Measurements from ENCODE around the gene ZNF467.

DNA sequence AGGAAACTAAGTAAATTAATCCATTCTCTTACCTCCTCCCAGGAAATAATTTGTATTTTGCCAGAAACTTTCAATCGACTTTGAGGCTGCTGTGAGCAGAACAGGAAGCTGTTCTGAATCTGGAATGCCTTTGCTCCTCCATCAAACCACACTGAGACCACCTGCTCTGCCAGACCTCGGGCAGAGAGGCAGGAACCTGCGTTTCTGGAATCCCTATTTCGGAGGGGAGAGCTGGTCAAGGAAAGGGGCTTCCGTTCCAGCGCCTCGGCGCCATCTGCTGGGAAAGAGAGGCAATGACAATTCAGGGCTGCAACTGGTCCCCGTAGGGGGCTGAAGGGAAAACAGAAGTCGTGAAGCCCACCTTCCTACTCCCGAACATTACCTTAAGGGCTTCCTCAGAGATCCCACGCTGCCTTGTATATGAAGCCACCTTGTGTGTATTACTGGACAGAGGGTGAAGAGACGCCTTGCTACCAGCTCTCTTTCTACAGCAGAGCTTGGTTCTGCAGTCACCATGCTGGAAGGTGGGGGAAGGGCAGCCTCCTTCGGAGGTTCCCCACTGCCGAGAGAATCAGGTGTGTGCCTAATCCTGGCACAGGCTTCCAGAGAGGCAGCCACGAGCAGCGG, 31.2 kb downstream of the ZNF467 start:
- TF ChIP-seq, protein P1, sequence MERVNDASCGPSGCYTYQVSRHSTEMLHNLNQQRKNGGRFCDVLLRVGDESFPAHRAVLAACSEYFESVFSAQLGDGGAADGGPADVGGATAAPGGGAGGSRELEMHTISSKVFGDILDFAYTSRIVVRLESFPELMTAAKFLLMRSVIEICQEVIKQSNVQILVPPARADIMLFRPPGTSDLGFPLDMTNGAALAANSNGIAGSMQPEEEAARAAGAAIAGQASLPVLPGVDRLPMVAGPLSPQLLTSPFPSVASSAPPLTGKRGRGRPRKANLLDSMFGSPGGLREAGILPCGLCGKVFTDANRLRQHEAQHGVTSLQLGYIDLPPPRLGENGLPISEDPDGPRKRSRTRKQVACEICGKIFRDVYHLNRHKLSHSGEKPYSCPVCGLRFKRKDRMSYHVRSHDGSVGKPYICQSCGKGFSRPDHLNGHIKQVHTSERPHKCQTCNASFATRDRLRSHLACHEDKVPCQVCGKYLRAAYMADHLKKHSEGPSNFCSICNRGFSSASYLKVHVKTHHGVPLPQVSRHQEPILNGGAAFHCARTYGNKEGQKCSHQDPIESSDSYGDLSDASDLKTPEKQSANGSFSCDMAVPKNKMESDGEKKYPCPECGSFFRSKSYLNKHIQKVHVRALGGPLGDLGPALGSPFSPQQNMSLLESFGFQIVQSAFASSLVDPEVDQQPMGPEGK (CRISPR knock-in tag; IDR thresholded peaks at IDR 0.05; ENCODE audit: borderline replicate concordance): no peak
- no peak for TF ChIP-seq ZFP3 (CRISPR knock-in tag; IDR thresholded peaks at IDR 0.05)
- TF ChIP-seq ZFP30 (CRISPR knock-in tag; IDR thresholded peaks at IDR 0.05): no peak
- TF ChIP-seq BACH2 (CRISPR knock-in tag; IDR thresholded peaks at IDR 0.05; ENCODE audit: borderline replicate concordance): no peak
- no peak for TF ChIP-seq OSR1 (CRISPR knock-in tag; IDR thresholded peaks at IDR 0.05)
- no peak for TF ChIP-seq ISL1 (CRISPR knock-in tag; IDR thresholded peaks at IDR 0.05)
- no peak for TF ChIP-seq CSDC2 (CRISPR knock-in tag; IDR thresholded peaks at IDR 0.05)
- no peak for TF ChIP-seq ARNTL (CRISPR knock-in tag; IDR thresholded peaks at IDR 0.05; ENCODE audit: borderline replicate concordance, low read depth)
- TF ChIP-seq ZNF70 (CRISPR knock-in tag; IDR thresholded peaks at IDR 0.05): no peak; the same call in 1 of the 2 replicates
- no peak for TF ChIP-seq GLIS3 (CRISPR knock-in tag; IDR thresholded peaks at IDR 0.05)
- TF ChIP-seq PPARA (CRISPR knock-in tag; IDR thresholded peaks at IDR 0.05; ENCODE audit: borderline replicate concordance): no peak
- TF ChIP-seq ZNF8 (CRISPR knock-in tag; IDR thresholded peaks at IDR 0.05): no peak
- TF ChIP-seq SNAI2 (CRISPR knock-in tag; IDR thresholded peaks at IDR 0.05): no peak
- TF ChIP-seq TCF4 (CRISPR knock-in tag; IDR thresholded peaks at IDR 0.05; ENCODE audit: borderline replicate concordance): no peak; the same call in none of the 2 replicates

All from SK-N-SH treated with all-trans-retinoic acid at 6 μM for 48 hours (cell line).